ENCODE data around the gene FAM216A.
A peak's percentile ranks its signal among the peaks of the same experiment; 100 is the strongest.
"Not testable (repeated sequence)": the region's sequence is repeated elsewhere in the genome, so short reads cannot be mapped to it uniquely, and the experiment has no call there.

The FAM216A gene

GRCh38 chr12:110501399-110501751, 32.7 kb downstream of the FAM216A start:
- peak; percentile 85 for DNase-seq

- peak; percentile 100 for DNase-seq
Measured at GRCh38 chr12:110501752-110502738, 33.4 kb downstream of the FAM216A start, which contains the start of the genes RAD9B and VPS29. Gene RAD9B, plus strand, starts transcription at chr12:110502331. Its CDS starts 7 bp downstream, at chr12:110502338. Gene VPS29, minus strand, starts transcription at chr12:110502111. Its CDS starts 60 bp downstream, at chr12:110502051.

GRCh38 chr12:110503432-110503831, 34.8 kb downstream of the FAM216A start:
- DNase-seq, result peak; percentile 15

- DNase-seq, result no peak
Measured at GRCh38 chr12:110505332-110505731, 36.7 kb downstream of the FAM216A start.

- DNase-seq, result no peak
Measured at GRCh38 chr12:110508071-110508586, 39.5 kb downstream of the FAM216A start.

- no peak for DNase-seq
Measured at GRCh38 chr12:110513842-110514241, 45.2 kb downstream of the FAM216A start.

- no peak for DNase-seq
Measured at GRCh38 chr12:110514363-110514762, 45.7 kb downstream of the FAM216A start.

GRCh38 chr12:110516995-110517394, 48.4 kb downstream of the FAM216A start:
- no peak for DNase-seq

GRCh38 chr12:110518014-110518413, 49.4 kb downstream of the FAM216A start:
- not testable (repeated sequence) for DNase-seq

- DNase-seq, result not testable (repeated sequence)
Measured at GRCh38 chr12:110520876-110521712, 52.4 kb downstream of the FAM216A start.

- DNase-seq, result no peak
Measured at GRCh38 chr12:110528277-110528839, 59.7 kb downstream of the FAM216A start.

- DNase-seq, result no peak
Measured at GRCh38 chr12:110530511-110530910, 61.9 kb downstream of the FAM216A start.

- no peak for DNase-seq
Measured at GRCh38 chr12:110531741-110532333, 63.2 kb downstream of the FAM216A start.

GRCh38 chr12:110532644-110533043, 64.0 kb downstream of the FAM216A start:
- DNase-seq, result no peak

- DNase-seq, result no peak
Measured at GRCh38 chr12:110533607-110534006, 65.0 kb downstream of the FAM216A start.

- DNase-seq, result no peak
Measured at GRCh38 chr12:110534811-110535210, 66.2 kb downstream of the FAM216A start.

- no peak for DNase-seq
Measured at GRCh38 chr12:110536834-110537604, 68.4 kb downstream of the FAM216A start.

- no peak for DNase-seq
Measured at GRCh38 chr12:110537605-110538409, 69.2 kb downstream of the FAM216A start.

- DNase-seq, result no peak
Measured at GRCh38 chr12:110538869-110539622, 70.4 kb downstream of the FAM216A start.

All from hematopoietic multipotent progenitor cell treated with erythropoietin and hydrocortisone succinate and interleukin-3 and kit ligand, for 4 days (in vitro differentiated cells).